Measurements from ENCODE around the gene DCLK1.

DNA sequence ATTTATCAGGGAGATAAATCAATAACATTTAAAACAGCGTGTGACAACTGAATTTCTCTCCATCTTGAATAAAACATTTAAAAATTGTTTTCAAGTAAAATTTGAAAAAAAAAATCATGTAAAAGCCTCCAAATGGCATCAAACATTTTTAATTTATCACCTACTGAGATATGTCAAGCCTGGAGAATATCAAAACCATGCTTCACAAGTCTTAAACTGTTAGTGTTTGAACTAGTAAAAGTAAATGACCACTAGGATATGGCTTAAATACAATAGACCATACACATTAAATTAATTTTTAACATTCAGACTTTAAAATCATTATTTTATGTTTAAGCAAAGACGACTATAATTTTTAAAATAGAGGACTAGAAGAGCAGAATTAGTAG, 281.9 kb downstream of the DCLK1 start:
- no peak for TF ChIP-seq POLR2AphosphoS5 (IDR thresholded peaks at IDR 0.05)
- TF ChIP-seq, protein P1, sequence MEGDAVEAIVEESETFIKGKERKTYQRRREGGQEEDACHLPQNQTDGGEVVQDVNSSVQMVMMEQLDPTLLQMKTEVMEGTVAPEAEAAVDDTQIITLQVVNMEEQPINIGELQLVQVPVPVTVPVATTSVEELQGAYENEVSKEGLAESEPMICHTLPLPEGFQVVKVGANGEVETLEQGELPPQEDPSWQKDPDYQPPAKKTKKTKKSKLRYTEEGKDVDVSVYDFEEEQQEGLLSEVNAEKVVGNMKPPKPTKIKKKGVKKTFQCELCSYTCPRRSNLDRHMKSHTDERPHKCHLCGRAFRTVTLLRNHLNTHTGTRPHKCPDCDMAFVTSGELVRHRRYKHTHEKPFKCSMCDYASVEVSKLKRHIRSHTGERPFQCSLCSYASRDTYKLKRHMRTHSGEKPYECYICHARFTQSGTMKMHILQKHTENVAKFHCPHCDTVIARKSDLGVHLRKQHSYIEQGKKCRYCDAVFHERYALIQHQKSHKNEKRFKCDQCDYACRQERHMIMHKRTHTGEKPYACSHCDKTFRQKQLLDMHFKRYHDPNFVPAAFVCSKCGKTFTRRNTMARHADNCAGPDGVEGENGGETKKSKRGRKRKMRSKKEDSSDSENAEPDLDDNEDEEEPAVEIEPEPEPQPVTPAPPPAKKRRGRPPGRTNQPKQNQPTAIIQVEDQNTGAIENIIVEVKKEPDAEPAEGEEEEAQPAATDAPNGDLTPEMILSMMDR (IDR thresholded peaks at IDR 0.05) = no peak

Measured in prostate gland (tissue), 2 donors.